22Rv1 (cell line): ENCODE results near the gene PRSS21.

ENCODE experiments used
- CTCF ChIP-seq: fragments of 450-650 bp; IDR thresholded peaks from 2 replicates; pipeline ENCODE4 v1.5.1; 2017; ENCODE audit warnings: mild to moderate bottlenecking
- ZFX ChIP-seq: fragments of 450-650 bp; IDR thresholded peaks from 2 replicates; pipeline ENCODE4 v1.6.1; 2017; ENCODE audit warnings: antibody characterized with exemption, borderline replicate concordance

GRCh38 chr16:2838928-2839327, 21.9 kb downstream of the PRSS21 start:
- peak; percentile 90 for TF ChIP-seq CTCF
- no peak for TF ChIP-seq ZFX
